ENCODE results near the gene NUCKS1.

GRCh38 chr1:205794011-205794730 lies 44.2 kb upstream of the NUCKS1 start:
- TF ChIP-seq TAF1 (IDR thresholded peaks at IDR 0.05; ENCODE audit: low read depth) (no peak), CTCF (IDR thresholded peaks at IDR 0.05; ENCODE audit: poor library complexity, severe bottlenecking) (no peak), EP300 (conservative IDR thresholded peaks at IDR 0.05; ENCODE audit: poor library complexity, severe bottlenecking) (no peak), EZH2 (IDR thresholded peaks at IDR 0.05; ENCODE audit: borderline replicate concordance, insufficient read depth, low read length, poor library complexity, severe bottlenecking) (no peak), SMC3 (conservative IDR thresholded peaks at IDR 0.05; ENCODE audit: poor library complexity) (no peak), MXI1 (conservative IDR thresholded peaks at IDR 0.05; ENCODE audit: poor library complexity, severe bottlenecking) (no peak), POLR2AphosphoS5 (IDR thresholded peaks at IDR 0.05) (no peak), RAD21 (conservative IDR thresholded peaks at IDR 0.05) (no peak), REST (IDR thresholded peaks at IDR 0.05; ENCODE audit: borderline replicate concordance) (no peak)

Data from neural cell (in vitro differentiated cells).